HG03378 (cell line): ENCODE measurements around the gene APC2.

Source experiments
- ATAC-seq: cut with Tn5 transposase; IDR thresholded peaks from one replicate; pipeline ENCODE4 v1.9.1; 2021; ENCODE audit warnings: mild to moderate bottlenecking, moderate library complexity; ENCODE audit not compliant: unreplicated experiment

APC2 gene, protein sequence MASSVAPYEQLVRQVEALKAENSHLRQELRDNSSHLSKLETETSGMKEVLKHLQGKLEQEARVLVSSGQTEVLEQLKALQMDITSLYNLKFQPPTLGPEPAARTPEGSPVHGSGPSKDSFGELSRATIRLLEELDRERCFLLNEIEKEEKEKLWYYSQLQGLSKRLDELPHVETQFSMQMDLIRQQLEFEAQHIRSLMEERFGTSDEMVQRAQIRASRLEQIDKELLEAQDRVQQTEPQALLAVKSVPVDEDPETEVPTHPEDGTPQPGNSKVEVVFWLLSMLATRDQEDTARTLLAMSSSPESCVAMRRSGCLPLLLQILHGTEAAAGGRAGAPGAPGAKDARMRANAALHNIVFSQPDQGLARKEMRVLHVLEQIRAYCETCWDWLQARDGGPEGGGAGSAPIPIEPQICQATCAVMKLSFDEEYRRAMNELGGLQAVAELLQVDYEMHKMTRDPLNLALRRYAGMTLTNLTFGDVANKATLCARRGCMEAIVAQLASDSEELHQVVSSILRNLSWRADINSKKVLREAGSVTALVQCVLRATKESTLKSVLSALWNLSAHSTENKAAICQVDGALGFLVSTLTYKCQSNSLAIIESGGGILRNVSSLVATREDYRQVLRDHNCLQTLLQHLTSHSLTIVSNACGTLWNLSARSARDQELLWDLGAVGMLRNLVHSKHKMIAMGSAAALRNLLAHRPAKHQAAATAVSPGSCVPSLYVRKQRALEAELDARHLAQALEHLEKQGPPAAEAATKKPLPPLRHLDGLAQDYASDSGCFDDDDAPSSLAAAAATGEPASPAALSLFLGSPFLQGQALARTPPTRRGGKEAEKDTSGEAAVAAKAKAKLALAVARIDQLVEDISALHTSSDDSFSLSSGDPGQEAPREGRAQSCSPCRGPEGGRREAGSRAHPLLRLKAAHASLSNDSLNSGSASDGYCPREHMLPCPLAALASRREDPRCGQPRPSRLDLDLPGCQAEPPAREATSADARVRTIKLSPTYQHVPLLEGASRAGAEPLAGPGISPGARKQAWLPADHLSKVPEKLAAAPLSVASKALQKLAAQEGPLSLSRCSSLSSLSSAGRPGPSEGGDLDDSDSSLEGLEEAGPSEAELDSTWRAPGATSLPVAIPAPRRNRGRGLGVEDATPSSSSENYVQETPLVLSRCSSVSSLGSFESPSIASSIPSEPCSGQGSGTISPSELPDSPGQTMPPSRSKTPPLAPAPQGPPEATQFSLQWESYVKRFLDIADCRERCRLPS (N-terminal part only)

DNA sequence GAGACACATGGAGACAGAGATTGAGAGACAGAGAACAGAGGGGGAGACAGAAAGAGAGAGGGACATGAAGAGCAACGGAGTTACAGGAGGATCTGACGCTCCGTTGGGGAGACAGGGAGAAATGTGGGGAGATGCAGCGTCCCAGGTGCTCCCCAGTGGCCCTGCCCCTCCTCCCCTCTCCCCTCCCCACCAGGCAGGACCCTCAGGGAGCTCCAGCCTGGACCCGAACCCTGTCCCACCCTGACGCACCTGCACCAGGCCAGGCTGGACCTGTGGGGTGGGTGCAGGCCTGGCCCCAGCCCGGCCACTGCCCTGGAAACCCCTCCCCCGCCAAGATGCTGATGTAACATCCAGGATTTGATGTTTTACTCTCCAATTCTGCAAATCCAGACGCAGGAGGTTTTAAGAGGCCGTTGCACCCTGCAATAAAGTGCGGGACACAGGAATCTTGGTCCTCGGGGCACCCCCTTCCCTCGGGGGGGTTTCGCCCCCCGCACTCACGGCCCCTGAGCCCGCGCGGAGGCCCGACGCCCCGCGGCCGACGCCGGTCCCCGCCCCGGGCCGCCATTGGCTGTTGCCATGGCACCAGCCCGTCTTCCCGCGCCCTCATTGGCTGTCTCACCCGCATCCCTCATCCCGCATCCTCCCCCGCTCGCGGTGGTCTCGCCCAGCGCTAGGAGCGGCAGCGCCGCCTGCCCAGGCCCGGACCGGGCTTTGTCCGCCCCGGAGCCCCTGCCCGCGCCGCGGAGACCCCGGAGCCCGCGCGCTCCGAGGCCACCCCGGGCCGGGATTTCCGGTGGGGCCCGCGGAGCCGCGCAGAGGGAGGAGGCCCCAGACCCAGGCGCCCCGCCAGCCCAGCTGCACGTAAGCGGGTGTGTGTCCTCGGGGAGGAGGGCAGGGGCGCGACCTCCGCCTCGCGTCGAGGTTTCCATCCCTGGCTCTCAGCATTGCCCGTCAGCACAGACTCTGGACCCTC is at the start of gene APC2:
Gene APC2 (plus strand): TSS at position 655 of the 976 bp plus-strand sequence. CDS start 2,881 bp downstream, outside the sequence.
- ATAC-seq = no peak

DNA sequence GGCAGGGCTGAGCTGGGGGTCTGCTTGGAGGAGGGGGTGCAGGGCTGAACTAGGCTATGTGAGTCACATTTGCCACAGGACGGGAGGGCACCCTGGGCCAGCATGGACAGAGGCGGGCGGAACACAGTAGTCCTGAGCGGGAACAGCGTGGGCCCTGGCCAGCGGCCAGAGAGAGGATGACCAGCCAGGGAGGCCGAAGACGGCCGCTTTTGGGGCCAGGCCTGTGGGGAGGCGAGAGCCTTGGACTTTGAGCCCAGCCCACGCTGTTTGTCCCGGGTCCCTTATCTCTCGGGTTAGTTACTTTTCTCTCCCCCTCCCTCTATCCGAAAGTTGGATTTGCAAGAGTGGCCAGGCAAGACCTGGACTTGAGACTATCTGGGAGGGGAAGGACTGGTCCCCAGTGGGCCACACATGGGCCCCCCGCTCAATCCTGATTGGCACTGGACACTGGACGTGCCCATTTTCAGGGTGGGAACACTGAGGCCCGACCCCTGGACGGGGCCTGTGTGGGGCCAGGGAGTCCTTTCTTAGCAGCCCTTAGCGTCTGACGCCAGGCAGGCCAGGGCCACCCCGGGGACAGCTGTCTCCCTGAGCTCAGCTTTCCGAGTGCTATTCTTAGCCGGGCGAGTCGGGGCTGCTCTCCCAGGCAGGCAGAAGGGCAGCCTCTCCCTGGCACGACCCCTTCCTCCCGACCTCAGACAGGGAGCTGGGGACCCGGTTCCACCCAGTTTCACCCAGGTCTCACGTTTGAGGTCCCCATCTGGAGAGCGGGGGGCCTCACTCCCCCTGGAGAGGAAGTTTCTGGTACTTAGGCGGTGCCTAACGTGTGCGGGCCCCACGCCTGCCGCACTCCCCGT is 49.4 kb upstream of the APC2 start:
- ATAC-seq = no peak

DNA sequence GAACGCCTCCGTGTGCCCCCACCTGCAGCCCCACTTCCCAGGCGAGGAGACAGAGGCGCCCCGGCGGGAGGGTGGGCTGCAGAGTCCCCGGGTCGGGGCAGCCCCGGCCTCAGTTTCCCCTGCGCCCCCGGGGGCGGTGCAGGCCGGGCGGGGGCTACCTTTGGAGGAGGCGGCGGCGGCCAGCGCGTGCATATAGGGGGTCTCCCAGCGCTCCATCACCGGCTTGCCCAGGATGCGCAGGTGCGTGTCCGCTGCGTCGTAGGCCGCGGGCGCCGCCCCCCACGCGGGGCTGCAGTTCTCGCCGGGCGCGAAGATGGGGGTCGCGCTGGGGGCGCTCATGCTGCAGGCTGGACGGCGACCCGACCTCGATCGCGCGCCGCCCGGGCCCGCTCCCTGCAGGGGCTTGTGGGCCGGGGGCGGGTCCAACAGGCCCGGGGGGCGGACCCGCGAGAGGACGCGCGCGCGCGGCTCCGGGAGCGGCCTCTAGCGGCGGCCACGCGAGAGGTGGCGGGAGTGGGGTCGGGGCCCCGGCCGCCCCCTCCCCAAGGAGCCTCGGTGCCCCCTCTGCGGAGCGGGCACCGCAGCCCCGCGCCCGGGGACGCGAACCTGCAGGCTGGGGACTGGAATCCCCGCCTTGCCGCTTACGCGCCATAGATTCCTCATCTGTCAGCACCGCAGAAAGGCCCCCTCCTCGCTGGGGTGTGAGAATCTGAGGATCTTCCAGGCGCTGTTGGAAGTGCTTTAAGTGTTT is 48.6 kb upstream of the APC2 start, which contains the start of gene GAMT:
Gene GAMT (minus strand): TSS at position 405 of the 751 bp plus-strand sequence. CDS start 66 bp downstream, at position 339.
- ATAC-seq = no peak

DNA sequence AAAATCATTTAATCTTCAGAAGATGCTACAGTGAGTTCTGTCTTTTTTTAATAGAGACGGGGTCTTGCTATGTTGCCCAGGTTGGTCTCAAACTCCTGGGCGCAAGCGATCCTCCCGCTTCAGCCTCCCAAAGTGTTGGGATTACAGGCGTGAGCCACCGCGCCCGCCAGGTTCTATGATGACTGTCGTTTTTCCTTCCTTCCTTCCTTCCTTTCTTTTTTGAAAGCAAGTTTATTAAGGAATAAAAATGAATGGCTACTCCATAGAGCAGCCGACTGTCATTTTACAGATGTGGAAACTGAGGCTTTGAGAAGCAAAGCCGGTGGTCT is 48.1 kb upstream of the APC2 start:
- ATAC-seq = no peak

DNA sequence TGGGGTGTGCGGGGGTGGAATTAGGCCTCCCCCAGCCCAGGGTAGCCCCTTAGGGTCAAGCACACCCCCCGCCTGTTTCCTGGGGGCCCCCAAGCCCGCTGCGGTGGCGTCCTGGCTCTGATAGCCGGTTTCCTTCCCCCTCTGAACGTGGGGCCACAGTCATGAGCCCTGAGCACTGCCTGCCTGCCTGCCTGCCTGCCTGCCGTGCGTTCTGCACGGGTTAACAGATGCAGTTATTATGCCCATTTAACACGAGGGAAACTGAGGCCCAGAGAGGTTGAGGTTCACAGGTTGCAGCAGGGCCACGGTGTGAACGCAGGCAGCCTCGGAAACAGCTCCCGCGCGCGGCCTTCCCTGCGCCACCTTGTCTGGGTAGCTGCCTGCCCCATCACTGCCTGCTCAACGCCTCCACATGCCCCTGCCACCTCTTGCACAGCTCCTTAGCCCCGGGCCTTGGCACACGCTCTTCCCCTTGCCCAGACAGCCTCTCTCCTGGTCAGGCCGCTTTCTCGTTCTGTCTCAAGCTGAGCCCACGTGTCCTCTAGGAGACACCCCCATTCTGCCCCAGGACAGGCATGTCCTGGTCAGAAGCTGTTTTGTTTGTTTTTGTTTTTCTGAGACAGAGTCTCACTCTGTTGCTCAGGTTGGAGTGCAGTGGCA is 47.4 kb upstream of the APC2 start:
- ATAC-seq = no peak

DNA sequence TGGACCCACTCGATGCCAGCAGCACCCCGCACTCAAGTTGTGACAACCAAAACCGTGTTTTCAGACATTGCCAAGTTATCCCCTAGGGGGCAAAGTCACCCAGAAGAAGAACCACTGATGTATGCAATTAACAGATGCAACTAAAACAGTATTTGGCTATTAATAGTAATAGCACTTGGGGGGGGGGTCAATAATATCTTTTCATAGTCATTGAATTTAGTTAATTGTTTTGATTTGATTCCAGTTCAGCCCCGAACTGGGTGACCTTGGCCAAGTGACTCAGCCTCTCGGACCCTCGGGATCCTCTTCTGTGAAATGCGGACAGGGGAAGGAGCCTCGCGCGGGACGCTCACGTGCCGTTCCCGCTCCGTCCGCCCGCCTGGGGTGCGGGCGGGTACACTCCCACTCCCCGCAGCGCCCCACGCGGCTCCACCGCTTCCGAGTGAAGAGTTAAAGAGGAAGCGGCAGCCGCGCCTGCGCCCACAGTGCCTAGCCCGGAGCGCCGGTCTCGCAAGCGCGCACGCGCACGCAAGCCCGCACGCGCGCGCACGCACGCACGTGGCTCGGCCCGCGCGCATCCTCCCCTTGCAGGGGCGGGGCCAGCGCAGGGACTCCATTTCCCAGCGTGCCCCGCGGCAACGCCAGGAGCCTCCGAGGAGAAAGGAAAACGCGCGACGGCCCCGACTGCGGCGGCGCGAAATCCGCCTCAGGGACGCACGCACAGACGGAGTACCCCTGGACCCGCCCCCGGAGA is 43.0 kb upstream of the APC2 start:
- ATAC-seq = peak; percentile 48

DNA sequence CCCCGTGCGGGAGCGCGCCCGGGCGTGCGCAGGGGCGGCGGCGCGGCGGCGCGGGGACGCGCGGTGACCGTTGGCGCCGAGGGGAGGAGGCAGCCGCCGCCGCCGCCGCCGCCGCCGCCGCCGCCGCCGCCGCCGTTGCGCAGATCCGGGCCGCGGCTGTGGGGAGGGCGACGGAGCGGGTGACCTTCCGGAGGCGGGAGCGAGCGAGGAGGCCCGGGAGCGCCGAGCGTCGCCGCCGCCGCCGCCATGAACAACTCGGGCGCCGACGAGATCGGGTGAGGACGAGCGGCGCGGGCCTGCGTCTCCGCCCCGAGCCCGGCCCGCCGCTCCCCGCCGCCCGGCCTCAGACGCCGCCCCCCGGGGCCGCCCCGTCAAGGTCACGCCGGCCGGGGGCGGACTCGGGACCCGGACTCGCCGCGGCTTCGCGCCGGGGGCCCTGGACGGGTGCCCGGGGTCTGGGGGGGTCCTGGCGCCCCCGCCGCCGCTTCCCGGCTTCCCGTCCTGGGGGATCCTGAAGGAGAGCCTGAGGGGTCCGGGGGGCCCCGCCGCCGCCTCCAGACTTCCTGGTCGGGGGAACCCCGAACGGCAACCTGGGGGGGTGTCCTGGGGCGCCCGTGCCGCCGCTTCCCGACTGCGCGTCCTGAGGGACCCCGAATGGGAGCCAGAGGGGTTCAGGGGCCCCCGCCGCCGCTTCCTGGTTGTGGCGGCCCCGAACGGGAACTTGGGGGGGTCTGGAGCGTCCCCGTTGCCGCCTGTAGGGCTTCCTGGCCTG is 42.2 kb upstream of the APC2 start, which contains the start of gene DAZAP1:
Gene DAZAP1 (plus strand): TSS at position 59 of the 772 bp plus-strand sequence. CDS start 188 bp downstream, at position 247.
- no peak for ATAC-seq

DNA sequence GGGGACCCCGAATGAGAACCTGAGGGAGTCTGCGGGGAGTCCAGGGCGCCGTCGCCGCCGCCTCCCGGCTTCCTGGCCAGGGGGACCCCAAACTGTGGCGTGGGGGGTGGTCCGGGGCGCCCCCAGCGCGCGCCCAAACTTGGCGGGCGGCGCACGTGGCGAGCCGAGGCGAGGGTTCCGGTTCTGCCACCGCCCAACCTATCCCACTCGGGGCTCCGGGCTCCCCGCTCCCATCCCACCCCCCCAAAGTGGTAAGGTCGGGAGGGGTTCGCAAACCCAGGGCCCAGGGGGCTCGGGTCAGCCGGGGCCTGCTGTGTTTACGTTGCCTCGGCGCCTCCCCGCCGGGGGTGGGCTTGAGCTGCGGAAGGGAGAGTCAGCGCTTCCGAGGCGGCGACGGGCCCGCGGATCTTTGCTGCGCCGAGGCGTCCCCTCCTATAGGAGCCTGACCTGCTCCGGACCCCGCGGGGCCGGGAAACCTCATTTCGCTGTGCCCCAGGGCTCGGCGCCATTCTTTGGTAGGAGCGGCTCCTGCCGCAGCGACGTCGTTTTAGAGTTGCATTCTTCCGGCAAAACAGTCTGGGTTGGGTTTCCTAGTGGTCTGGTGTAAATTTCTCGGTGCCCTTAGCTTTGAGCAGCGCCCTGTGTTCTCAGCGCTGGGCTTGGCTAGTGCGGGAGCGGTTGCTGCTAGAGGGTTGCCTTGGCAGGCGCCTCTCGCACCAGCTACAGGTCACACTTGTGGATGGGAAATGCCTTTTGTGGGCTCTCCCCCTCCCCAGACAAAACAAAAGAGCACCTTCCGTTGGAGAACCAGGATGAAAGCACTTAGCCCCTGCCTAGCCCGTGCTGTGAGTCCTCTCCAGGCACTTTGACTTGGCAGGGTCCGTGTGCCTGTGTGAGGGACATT is 41.4 kb upstream of the APC2 start:
- no peak for ATAC-seq

DNA sequence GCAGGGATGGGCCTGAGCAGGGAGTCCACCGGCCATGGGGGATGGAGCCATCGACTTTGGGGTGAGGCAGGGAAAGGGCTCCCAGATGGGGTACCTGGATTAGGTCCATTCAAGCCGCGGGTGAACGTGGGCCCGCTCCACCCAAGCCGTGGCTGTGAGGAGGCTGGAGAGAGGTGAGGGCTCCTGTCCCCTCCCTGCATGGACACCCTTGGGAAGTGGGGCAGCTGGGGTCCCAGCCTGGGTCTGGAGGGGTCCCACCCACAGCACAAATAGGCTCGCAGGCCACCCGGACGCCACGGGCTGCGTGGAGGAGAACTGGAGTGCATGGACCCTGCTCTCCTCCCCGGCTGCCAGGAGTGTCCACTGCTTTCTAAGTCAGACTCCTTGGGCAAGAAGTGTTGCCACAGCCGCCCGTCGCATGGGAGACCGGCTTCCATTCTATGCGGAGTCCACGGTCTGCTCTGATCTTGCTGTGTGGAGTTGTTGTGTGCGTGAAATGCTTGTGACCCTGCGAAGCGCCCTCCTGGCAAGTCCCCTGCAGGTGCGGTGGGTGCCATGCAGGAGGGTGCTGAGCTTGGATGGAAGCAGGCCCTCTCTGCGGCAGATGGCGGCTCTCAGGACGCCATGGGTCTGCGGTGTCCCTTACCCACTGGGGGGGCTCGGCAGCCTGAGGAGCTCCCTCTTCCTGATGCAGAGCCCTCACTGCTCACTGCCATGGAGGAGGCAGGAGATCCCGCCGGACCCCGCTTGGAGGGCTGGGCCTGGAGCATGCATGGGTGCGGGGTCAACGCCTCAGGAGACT is 40.5 kb upstream of the APC2 start:
- ATAC-seq = no peak

DNA sequence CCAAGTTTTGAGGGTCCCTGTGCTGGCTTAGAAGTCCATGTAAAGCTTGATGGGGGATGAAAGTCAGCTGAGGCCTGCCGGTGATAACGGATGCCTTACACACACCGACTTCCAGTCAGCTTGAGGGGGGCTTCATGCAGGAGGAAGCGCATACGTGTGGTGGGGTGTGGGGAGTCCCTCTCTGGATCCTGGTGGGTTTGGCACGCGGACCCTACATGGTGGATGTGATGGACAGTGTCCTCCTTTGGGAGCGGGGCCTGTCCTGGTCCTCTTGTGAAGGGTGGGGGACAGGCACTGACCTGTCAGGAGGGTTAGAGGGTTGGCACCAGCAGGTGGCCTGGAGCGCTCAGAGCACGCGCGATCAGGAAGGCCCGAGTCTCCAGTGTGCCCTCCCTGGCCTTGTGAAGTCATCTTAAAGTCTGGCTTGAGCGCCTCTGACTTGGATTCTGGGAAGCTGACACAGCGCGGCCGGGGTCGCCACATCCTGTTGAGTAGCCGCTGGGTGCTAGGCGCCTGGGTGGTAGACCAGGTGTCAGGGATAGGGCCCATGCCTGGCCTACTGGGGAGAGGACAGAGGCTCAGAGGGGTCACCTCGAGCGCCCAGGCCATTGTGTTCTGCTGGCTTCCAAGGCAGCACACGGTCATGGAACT is 39.7 kb upstream of the APC2 start:
- ATAC-seq = no peak

DNA sequence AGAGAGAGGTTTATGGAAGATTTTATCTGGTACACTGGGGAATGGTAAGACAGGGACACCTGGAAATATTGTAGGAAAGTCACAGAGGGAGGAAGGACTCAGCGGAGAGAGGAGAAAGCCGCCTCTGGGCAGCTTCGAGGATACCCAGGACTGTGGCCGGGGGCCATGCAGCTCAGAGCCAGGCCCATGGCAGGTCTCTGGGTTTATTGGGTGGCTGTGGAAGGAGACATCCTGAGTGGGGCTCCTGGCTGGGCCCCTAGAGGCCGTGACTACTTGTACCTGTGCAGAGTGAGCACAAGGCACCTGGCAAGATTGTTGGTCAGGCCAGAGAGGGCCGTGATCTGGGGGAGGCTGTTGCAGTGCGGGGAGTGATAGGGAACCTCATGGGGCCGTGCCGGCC is 39.1 kb upstream of the APC2 start:
- ATAC-seq = no peak

DNA sequence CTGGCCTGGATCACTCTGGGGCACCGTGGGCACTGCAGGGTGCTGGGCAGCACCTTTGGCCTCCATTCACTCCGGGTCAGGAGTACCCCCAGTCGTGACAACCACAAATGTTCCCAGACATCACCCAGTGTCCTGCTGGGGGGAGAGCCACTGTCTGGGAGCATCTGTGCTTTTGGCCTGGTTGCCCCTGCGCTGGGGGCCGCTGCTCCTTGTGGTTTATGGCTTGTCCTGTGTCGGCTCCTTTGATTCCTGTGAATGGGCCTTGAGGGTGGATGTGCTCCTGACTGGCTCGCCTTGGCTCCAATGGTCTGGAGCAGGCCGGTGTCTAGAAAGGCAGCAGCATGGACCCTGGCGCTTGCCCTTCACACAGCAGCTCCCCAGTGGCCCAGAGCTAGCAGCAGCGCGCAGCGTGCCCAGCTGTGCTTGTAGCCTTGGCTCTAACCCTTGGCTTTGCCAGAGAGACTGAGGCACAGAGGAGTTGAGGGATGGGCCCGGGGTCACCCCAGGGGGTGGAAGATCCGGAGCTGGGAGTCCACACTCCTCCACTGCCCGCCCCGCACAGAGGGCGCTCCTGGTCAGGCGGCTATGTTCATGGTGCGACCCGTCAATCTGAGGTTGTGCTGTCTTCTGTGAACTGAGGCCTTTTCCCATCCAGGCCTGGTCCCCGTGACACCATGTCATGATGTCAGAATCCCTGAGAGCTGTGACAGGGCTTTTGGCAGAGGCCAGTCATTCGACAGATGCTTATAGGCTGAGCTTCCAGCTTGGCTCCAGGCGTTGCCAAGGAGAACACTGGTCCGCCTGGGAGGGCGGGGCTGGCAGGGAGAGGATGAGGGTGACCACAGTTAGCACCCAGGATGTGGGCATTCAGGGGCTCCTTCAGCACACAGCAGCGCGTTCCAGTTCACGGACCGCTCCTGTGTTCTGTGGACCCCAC is 38.4 kb upstream of the APC2 start:
- no peak for ATAC-seq
